GM19193 (cell line): ENCODE measurements around the gene KCNIP1.

Experiments used
- POLR2A ChIP-seq: IDR thresholded peaks from 4 replicates; pipeline ENCODE4 v1.6.1; 2011; ENCODE audit not compliant: insufficient read depth, insufficient read length; ENCODE audit errors: extremely low read depth

The KCNIP1 gene

DNA sequence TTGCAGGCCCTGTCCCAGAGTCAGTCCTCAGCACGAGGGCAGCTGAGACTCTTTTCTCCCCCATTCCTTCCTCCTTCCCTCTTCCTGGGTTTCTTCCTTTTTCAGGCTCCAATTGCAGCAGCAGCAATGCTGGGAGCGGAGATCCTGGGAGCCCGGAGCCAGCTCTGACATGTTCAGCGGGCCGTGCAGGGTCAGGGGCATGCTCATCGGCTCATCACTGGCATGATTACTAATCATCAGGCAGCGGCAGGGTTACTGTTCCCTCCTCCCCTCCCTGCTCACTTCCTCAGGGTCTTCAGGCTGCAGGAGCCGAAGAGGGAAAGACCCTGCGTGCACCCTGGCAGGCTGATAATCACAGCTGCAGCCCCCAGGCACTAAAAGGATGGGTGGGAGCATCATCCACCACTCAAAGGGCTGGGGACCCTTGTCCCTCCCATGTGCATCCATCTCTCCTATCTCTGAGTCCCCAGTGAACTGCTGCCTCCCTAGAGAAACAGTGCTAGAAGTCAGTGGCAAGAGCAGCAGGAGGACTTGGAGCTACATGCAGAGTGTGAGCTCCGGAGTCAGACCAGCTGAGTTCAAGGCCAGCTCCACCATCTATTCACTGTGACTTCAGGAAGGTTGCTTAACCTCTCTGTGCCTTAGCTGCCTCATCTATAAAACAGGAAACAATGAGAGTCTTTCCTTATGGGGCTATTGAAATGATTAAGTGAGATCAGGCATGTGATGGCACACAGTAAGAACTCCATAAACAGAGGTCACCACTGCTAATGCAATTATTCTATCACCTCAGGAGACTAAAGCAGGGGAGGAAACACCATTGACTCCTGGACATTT is 7.8 kb upstream of the KCNIP1 start:
- no peak for TF ChIP-seq POLR2A

DNA sequence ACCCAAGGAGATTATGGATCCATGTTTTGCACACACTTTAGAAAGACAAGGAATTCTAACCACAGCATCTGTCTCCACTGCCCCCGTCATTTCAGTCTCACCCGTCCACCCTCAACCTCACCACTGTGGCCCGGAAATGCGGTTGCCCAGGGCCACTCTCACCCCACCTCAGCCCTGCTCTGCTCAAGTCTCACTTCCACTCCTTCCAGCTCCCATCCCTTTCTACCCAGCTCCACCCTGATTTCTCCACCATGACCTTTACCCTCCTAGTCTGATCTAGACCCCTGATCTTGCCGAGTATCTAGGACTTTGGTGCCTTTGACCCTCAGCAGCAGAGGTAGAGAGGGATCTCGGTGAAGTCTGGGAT is 7.2 kb upstream of the KCNIP1 start:
- TF ChIP-seq POLR2A, result no peak

DNA sequence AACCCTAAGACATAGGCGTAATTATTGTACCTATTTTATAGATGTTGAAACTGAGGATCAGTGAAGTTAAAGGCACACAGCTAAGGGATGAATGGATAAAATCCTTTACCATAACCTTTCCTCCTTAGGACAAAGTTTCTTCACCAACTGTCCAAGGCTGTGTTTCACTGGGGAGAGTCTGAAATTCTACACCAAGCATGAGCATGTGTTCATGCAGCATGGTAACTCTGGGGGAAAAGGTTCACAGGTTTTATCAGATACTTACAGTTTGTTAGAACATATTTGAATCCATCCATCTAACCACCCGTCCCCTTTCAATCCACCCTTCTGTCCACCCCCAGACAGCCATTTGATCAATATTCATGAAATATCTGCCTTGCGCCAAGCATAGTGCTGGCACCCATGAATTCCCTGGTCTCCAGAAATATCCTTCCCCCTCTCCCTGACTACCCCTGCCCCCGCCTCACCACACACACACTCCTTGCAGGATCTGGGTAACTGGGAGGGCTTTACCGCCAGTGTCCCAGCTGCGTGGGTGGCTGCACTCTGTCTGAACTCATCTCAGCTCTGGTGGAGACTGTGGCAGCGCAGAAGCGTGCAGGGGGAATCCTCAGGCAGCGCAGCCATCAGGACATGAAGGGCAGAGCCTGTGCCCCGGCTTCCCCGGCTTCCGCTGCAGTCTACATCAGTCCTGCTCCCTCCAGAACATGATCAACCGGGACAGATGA is 6.3 kb upstream of the KCNIP1 start:
- TF ChIP-seq POLR2A, result no peak

DNA sequence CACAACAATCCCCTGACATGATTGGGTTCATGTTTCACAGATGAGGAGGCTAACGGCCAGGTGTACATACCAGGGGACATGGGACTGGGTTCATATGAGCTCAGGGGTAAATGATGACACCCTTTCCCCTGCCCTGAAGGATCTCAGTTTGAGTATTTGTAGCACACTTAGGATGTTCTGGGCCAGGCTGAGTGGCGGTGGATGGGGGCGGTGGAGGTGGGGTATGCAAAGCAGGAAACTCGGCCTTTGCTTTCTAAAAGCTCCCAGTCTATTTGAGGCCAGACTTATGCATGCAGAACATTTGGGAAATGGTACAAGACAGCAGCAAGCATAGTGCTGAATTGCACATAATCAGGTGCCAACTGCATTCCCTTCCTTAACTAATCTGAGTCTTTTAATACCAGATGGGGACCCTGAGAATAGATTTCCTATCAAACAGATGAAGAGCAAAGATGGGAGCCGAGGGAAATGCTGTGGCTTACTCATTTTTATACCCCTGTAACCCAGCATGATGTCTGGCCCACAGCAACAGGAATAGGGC is 4.9 kb upstream of the KCNIP1 start:
- no peak for TF ChIP-seq POLR2A

DNA sequence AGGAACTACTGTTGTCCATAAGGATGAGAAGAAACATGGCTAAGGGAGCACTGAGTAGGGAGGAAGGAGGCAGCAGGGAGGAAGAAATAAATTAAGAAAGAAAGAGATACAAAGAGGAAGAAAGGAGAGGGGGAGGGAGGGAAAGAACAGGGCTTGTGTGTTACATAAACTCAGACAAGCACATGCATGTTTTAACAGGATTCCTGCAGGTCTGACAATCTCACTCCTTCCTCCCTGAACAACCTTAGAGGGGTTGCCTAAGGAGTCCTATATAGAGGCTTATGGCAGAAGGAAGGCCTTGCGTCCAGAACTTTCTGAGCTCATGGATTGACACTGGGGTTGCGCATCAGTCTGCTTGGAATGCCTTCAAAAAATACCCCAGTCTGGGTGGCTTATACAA is 4.2 kb upstream of the KCNIP1 start:
- no peak for TF ChIP-seq POLR2A

DNA sequence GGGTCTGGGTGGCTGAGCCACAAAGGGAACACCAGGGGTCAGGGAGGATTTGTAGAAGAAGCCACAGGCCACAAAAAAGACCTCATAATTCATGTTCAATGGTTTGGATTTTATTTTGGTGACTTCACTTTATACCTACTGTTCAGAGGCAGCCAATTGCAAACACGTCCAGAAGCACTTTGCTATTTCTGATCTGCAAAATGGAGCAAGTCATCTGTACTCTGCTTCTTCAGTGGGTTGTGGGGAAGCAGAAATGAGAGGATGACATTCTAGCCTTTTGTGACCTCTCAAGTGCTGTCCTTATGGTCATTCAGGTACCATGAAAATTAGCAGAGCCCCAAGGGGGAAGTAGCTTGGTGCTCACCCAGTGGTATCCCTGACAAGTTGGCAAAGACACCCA is 2.5 kb upstream of the KCNIP1 start:
- TF ChIP-seq POLR2A, result no peak

DNA sequence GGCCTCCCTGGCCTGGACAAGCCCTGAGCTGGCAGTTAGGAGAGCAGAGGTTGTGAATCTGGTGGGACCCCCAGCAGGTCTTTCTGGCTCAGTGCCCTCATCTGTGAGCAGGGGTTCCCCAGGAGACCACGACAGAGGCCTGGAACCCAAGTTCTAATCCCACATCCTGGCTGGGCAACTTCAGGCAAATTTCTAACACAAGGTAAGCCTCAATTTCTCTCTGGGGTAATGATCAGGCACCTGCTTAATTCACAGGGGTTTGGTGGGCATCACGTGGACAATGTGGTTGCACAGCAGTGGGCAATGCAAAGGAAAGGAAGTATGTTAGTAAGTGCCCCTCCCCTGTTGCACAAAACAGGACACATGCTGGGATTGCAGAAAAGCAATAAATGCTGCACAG is 1.9 kb upstream of the KCNIP1 start:
- no peak for TF ChIP-seq POLR2A

DNA sequence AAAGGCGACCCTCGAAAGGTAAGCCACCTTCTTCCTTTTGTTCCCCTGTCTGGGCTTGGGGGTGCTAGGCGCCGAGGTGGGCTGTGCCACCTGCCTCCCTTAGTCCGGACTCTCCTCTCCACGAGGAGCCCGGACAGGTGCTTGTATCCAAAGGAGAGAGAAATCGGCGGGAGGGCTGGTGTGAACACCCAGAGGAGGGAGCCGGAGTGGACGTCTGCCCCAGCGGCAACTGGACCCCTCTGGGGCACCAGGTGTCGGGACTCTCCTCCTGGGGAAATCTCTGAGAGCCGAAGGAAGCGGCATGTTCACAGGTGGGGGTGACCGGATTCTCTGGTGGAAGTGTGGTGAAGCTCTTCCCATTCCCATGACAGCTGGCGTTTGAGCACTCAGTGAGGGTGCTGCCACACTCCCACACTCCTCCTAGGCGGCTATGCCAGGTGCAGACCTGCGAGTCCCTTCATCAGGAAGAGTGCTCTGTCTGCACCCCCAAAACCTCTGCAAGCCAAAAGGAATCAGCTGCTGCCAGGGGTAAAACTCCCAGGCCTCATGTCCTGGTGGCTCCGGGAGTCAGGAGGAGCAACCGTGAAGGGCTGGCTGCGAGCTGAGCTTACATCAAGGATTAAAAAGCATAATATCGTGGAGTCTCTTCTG is 921 bp downstream of the KCNIP1 start:
- no peak for TF ChIP-seq POLR2A

DNA sequence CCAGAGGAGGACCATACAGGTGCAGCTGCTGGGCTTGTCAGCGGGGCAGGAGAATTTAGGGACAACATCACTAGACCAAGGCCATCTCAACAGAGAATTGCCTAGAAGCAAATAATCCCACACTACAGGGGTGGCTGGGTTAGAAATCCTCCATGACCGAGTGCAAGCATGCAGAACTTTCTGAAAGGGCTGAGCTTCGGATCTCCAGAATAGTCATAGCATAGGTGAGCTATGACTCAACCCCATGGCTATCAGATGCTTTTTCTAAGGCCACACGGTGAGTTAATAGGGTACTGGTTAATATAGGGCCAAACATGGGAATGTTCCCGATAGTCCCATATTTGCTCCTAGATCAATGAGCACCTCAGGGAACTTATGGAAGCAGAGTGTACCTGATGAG is 4.2 kb downstream of the KCNIP1 start:
- no peak for TF ChIP-seq POLR2A

DNA sequence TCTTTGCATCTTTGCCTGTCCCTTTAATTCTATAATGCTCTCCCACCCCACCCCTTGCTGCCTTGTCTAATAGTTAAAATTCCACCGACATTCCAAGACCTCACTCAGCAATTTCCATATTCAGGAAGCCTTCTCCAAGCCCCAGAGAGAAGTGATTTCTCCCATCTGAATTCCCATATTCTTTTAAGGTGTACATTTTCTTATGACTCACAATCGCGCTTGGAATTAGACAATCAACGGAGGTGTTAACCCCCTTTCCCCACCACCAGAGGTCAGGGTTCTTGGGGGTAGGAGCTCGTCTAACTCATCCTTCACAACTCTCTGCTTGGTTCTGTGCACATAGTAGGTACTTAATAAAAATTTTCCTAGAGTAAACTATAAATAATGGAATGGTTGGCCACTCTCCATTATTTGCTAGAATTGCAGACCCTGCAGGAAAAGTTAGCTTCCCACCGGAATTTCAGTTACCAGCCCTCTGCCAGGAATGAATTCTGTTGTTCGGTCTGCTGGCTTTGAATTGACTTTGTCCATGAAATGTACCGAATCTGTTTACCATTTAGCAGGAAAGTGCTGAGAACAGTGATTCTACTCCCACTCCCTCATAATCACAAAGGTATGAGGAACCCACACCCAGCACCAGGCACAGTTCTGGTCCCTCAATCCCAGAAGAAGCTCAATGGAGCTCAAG is 5.0 kb downstream of the KCNIP1 start:
- TF ChIP-seq POLR2A, result no peak

DNA sequence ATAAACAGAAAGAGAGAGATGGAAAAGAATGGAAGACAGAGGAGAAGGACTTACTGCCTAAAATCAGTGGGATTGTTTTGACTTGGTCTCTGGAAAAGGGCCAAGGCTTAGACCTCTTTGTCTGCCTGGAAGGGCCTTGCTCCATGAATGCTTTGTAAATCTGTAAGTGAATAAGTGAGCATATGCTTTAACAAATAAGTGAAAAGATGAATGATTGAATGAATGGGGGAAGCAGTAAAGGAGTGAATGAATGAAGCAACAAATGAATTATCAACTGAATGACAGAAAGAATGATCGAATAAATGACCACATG is 5.5 kb downstream of the KCNIP1 start:
- no peak for TF ChIP-seq POLR2A

DNA sequence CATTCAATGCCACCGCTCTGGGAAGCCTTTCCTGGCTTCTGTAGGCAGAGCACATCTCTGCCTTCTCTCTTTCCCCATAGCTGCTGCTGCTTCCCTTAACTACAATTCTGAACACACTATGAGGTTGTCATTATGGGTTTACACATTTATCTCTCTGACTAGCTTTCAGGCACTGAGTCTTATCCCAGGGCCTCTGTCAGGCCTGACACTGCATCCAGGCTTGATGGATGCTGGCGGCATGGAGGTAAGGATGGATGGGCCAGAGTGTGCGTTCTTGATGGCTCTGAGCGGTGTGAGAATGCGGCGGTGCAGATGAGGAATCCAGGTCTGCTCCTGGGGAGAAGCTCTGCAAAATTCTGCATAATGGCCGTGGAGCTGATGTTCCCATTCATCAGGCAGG is 6.3 kb downstream of the KCNIP1 start:
- no peak for TF ChIP-seq POLR2A

DNA sequence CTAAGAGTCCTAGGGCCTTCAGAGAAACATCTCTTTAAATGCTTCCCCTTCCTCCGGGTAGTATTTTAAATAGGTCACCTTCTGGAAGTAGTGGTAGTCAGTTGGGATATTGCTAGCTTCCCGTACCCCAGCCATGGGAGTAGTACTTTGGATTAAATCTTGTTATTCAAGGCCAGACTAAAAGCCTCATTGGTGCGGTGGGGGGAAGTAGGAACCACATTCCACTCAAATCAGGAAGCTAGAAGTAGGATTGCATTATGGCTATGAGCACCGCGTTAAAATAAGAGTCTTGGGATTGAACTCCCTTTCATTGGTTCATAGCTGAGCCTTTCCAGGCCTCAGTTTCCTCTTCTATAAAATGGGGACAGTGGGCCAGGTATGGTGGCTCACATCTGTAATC is 6.7 kb downstream of the KCNIP1 start:
- TF ChIP-seq POLR2A, result no peak

DNA sequence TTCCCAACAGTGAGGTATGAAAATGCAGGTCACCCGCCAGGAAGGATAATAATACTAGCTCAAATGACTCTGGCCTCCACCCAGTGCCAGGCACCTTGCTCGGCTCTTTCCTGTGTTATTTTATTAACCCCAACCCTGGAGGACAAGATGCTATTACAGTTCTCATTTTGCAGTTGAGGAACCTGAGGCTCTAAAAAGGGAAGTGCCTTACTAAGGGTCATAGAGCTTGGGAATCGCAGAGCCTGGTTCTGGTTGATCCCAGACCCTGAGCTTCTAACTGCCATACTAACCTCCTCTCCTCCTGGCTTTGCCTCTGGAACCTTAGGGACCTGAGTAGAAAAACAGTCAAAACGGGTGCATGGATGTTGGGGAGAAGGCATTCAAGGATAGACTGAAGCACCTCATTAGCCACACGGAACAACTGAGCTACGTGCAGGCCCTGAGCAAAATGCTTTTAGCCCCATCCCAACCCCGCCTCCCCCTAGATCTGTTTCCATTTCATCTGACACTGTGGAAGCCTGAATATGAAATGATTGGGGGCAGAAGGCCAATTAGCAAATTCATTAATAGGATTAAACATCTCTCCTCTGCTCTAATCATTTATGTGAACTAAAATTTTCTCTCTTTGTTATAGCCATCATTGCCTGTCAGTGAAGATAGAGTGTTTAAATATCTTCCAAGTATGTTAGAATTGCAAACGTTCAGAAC is 7.9 kb downstream of the KCNIP1 start:
- TF ChIP-seq POLR2A, result no peak
